K562 (cell line): ENCODE results near the gene HIRIP3. TPM values are rescaled to one million over a fixed set of nuclear protein-coding genes. Genes with fewer than 3 reads are reported as not detected.

Source experiments
- ATAC-seq: fragments of 200-7000 bp; cut with Tn5 transposase; 3 replicates; pipeline ENCODE4 v1.9.1; 2020; ENCODE audit warnings: moderate library complexity
- BruUV-seq: library from RNA; stranded (reverse); fragments of 400-500 nt; replicated peaks from 2 replicates; lab custom pipeline; 2021; lab: Mats Ljungman, UMichigan
- CTCF ChIA-PET: fragments of 300-600 bp; formaldehyde crosslinking; extraction: SDS; loops from one replicate; lab custom pipeline; 2021; ENCODE audit warnings: low intra/inter-chr PET ratio; lab: Yijun Ruan, JAX
- POLR2A ChIA-PET: fragments of 300-600, 350-650 bp; sonication (Branson Sonifier 250); formaldehyde crosslinking; extraction: SDS; loops from one replicate; lab custom pipeline; 2021; ENCODE audit warnings: antibody characterized with exemption, inconsistent platforms; lab: Yijun Ruan, JAX
- DNase-seq, 4 experiments: peaks; one replicate each; pipeline versions ENCODE4 v3.0.0 to v3.0.0-alpha.2; 2011 to 2018; ENCODE audit warnings: low spot score in 3 of 4, mixed read lengths in 3 of 4; ENCODE audit errors: extremely low read depth in 1 of 4
- FAIRE-seq: peaks from 2 replicates; lab custom pipeline; 2011; peaks lifted over from hg19 to GRCh38; lab: Jason Lieb, UNC
- H2AFZ ChIP-seq: 2 replicates; pipeline ENCODE4 v1.6.0; 2011; ENCODE audit warnings: low read depth, low read length, control low read depth, inconsistent platforms
- H3K27ac ChIP-seq: fragments of 200-600 bp; 3 replicates; pipeline ENCODE4 v1.8.0; 2011; ENCODE audit warnings: low read depth, mild to moderate bottlenecking, control low read depth, inconsistent platforms, low read length, moderate library complexity, mixed read lengths; ENCODE audit errors: extremely low read depth
- H3K27me3 ChIP-seq, 2 experiments: fragments of 300-600 bp in 1 of 2; 2 replicates in 1 of 2; 3 replicates in 1 of 2; pipeline versions ENCODE4 v1.6.0 to v1.8.0; 2011; ENCODE audit warnings: inconsistent platforms in 2 of 2, low read length in 2 of 2, mild to moderate bottlenecking in 1 of 2, mixed read lengths in 1 of 2, moderate library complexity in 1 of 2; ENCODE audit not compliant: control insufficient read depth in 2 of 2, insufficient read depth in 2 of 2
- H3K36me3 ChIP-seq: fragments of 300-600 bp; 3 replicates; pipeline ENCODE4 v1.8.0; 2011; ENCODE audit warnings: mild to moderate bottlenecking, low read length, inconsistent platforms; ENCODE audit not compliant: control insufficient read depth, insufficient read depth
- H3K4me1 ChIP-seq, 2 experiments: fragments of 200-600 bp in 1 of 2; replicated peaks in 1 of 2; 2 replicates in 1 of 2; 3 replicates in 1 of 2; pipeline versions ENCODE4 v1.5.1 to v1.8.0; 2011; ENCODE audit warnings: inconsistent platforms in 2 of 2, low read length in 2 of 2, mild to moderate bottlenecking in 1 of 2, mixed read lengths in 1 of 2, moderate library complexity in 1 of 2; ENCODE audit not compliant: control insufficient read depth in 2 of 2, insufficient read depth in 2 of 2
- H3K4me2 ChIP-seq: 2 replicates; pipeline ENCODE4 v1.6.1; 2011; ENCODE audit warnings: low read length, control low read depth, inconsistent platforms, mixed read lengths; ENCODE audit not compliant: insufficient read depth
- H3K4me3 ChIP-seq: fragments of 200-600 bp; sonication (generic), shearing (Covaris generic); 2 replicates; pipeline ENCODE4 v1.5.1; 2016; ENCODE audit warnings: control low read depth, inconsistent platforms
- H3K79me2 ChIP-seq: fragments of 200-600 bp; 3 replicates; pipeline ENCODE4 v1.8.0; 2011; ENCODE audit warnings: low read length, inconsistent platforms; ENCODE audit not compliant: control insufficient read depth, insufficient read depth
- H3K9ac ChIP-seq, 2 experiments: 2 replicates each; pipeline versions ENCODE4 v1.6.0 to v1.6.1; 2011; ENCODE audit warnings: low read depth in 2 of 2, low read length in 2 of 2, control low read depth in 1 of 2, inconsistent platforms in 1 of 2, mild to moderate bottlenecking in 1 of 2, mixed read lengths in 1 of 2; ENCODE audit not compliant: insufficient read depth in 1 of 2
- H3K9me1 ChIP-seq: one replicate; pipeline ENCODE4 v1.6.0; 2011; ENCODE audit warnings: inconsistent platforms, mild to moderate bottlenecking, low read length, moderate library complexity; ENCODE audit not compliant: control insufficient read depth, insufficient read depth
- H3K9me3 ChIP-seq: replicated peaks from 2 replicates; pipeline ENCODE4 v1.5.1; 2011; ENCODE audit warnings: low read depth, low read length, inconsistent platforms; ENCODE audit not compliant: control insufficient read depth, insufficient read depth
- H4K20me1 ChIP-seq: replicated peaks from 2 replicates; pipeline ENCODE4 v1.6.1; 2011; ENCODE audit warnings: low read length, inconsistent platforms, mixed read lengths; ENCODE audit not compliant: control insufficient read depth, insufficient read depth
- CC2D1A ChIP-seq: fragments of 450-650 bp; IDR thresholded peaks from 2 replicates; pipeline ENCODE4 v1.6.1; 2017; ENCODE audit warnings: mild to moderate bottlenecking
- CXXC5 ChIP-seq: fragments of 250-450 bp; sonication (Bioruptor Pico); IDR thresholded peaks from 2 replicates; pipeline ENCODE4 v1.8.0; 2022; ENCODE audit warnings: inconsistent platforms, mild to moderate bottlenecking, moderate library complexity
- GABPB2 ChIP-seq: fragments of 250-450 bp; sonication (Bioruptor Pico); conservative IDR thresholded peaks from 2 replicates; pipeline ENCODE4 v1.5.1; 2021; ENCODE audit warnings: mild to moderate bottlenecking
- MED1 ChIP-seq: sonication (generic); formaldehyde crosslinking; IDR thresholded peaks from 2 replicates; pipeline ENCODE4 v1.8.1; 2023; ENCODE audit warnings: missing genetic modification reagents, borderline replicate concordance
- MYNN ChIP-seq, 2 experiments: sonication (generic); formaldehyde crosslinking in 1 of 2; IDR thresholded peaks; 2 replicates each; pipeline versions ENCODE4 v1.5.0 to v1.6.1; 2016 to 2020; ENCODE audit warnings: antibody characterized with exemption in 1 of 2, missing genetic modification reagents in 1 of 2
- RHOXF2B ChIP-seq: fragments of 250-450 bp; sonication (Bioruptor Pico); conservative IDR thresholded peaks from 2 replicates; pipeline ENCODE4 v1.5.1; 2021
- SRSF9 ChIP-seq: fragments of 200-400 bp; formaldehyde crosslinking; IDR thresholded peaks from 2 replicates; pipeline ENCODE4 v1.6.1; 2017; ENCODE audit warnings: low read depth, low read length, borderline replicate concordance
- YY1 ChIP-seq, 3 experiments: IDR thresholded peaks; 2 replicates each; pipeline ENCODE4 v1.6.1; 2011; ENCODE audit warnings: low read length in 2 of 3, mild to moderate bottlenecking in 2 of 3, moderate library complexity in 2 of 3, borderline replicate concordance in 1 of 3, control low read depth in 1 of 3, low read depth in 1 of 3; ENCODE audit not compliant: insufficient read depth in 3 of 3, insufficient replicate concordance in 2 of 3, control insufficient read depth in 1 of 3, insufficient read length in 1 of 3; ENCODE audit errors: extremely low read depth in 1 of 3
- ZFP30 ChIP-seq: fragments of 250-450 bp; sonication (Bioruptor Pico); IDR thresholded peaks from 2 replicates; pipeline ENCODE4 v1.8.0; 2022; ENCODE audit warnings: moderate library complexity, mild to moderate bottlenecking, inconsistent platforms, borderline replicate concordance
- ZNF644 ChIP-seq: fragments of 200-800 bp; sonication (Bioruptor generic); IDR thresholded peaks from 2 replicates; pipeline ENCODE4 v1.6.1; 2016; ENCODE audit warnings: low read depth, missing genetic modification characterization, missing compliant biosample characterization
- WGBS: fragments of 100-300 bp; shearing (Covaris generic); methylation state at CpG from one replicate; pipeline ENCODE4 v1.1.6; 2016; ENCODE audit warnings: low coverage, mixed read lengths; ENCODE audit not compliant: insufficient coverage; ENCODE audit errors: missing lambda C conversion rate; 5-methylcytosine and 5-hydroxymethylcytosine counted together
- in situ Hi-C: fragments of 300-500 bp; cut with MboI; formaldehyde crosslinking; loops from 4 replicates; pipeline ENCODE4 v1.15.0; 2018; ENCODE audit warnings: inconsistent platforms, mixed read lengths
- intact Hi-C: fragments of 100-400 bp; cut with micrococcal nuclease; formaldehyde crosslinking; loops from 2 replicates; pipeline ENCODE4 v1.14.2; 2022
- polyA plus RNA-seq, 8 experiments: library from polyadenylated mRNA; depleted of rRNA in 4 of 8; stranded (reverse) in 5 of 8; unstranded in 3 of 8; fragments of >200 nt; fragmentation: Nextera tagmentation in 2 of 8; fragmentation: Illumina TruSeq in 1 of 8; extraction: Ambion mirVana in 2 of 8; extraction: Trizol in 1 of 8; gene quantifications; 2 replicates each; pipeline versions ENCODE4 v1.2.1 to v1.2.3, GENCODE V29; 2011 to 2014; ENCODE audit warnings: inconsistent platforms in 1 of 8, missing spikeins in 1 of 8
- total RNA-seq, 7 experiments: library from RNA; depleted of rRNA in 6 of 7; stranded (reverse); fragments of >200 nt in 6 of 7; fragmentation: Illumina TruSeq in 2 of 7; extraction: Trizol in 2 of 7; gene quantifications; 2 replicates each; pipeline versions ENCODE4 v1.2.1 to v1.2.3, GENCODE V29; 2011 to 2021; ENCODE audit warnings: low replicate concordance in 1 of 7
- TF ChIP-seq, protein P1 (sequence below): fragments of 250-450 bp; sonication (Bioruptor Pico); IDR thresholded peaks from 2 replicates; pipeline ENCODE4 v1.5.0; 2020; ENCODE audit warnings: mild to moderate bottlenecking, borderline replicate concordance
- TF ChIP-seq, protein P2 (sequence below): sonication (generic); formaldehyde crosslinking; IDR thresholded peaks from 2 replicates; pipeline ENCODE4 v1.8.0; 2022; ENCODE audit warnings: mild to moderate bottlenecking, missing genetic modification reagents
- TF ChIP-seq, protein P3 (sequence below): fragments of 250-450 bp; sonication (Bioruptor Pico); IDR thresholded peaks from 2 replicates; pipeline ENCODE4 v1.6.1; 2021; ENCODE audit warnings: mild to moderate bottlenecking

Gene HIRIP3
- total and polyA plus RNA-seq, 9 of the 15 experiments (the other 6 are each of a cell fraction or from before 2014, with no cell fraction given): 3.3 to 38.2 (median 18.2) TPM

DNA sequence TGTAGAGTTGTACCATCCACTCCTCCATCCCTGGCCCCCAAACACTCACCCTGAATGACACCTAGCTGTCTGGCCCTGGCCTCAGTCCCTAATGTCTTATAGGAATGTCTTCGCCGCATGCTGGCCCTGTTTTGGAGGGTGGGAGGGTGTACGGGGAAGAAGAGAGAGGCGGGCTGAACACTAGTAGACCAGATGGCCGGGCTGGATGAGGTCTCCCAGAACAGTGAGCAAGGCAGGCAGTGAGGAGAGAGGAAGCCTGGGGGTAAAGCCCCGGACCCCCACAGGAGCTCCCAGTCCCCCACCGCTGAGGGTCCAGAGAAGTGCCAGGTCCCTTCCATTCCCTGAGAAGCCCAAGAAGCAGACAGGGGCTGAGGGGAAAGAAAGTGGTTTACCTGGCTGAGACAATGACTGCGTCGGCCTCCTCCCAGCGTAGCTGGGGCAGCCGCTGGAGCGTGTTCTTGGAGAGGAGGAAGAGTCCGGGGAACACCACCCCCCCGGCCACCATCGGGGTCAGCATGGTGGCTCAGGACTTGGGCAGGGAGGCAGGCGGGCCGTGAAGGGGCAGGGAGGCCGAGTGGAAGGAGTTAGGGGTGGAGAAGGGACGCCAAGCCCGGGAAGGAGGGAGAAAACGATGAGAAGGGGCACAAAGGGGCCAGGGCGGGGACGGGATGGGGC lies 34.7 kb upstream of the HIRIP3 start:
- Histone ChIP-seq H3K79me2 (no peaks in the 10 kb centered on the region), H3K4me1 (peaks cover 0 to 31% of the 10 kb centered on the region in 2 experiments; a peak in 2 of 5 replicates), H3K9me3 (no peaks in the 10 kb centered on the region), H3K36me3 (no peaks in the 10 kb centered on the region), H3K9me1 (peaks cover 4% of the 10 kb centered on the region), H4K20me1 (peaks cover 13% of the 10 kb centered on the region; the same call in 1 of the 2 replicates), H3K4me2 (no peak overlapping the region), H3K4me3 (no peak overlapping the region), H3K9ac (no peak overlapping the region), H3K27me3 (peaks cover 16 to 67% of the 10 kb centered on the region in 2 experiments; a peak in 4 of 5 replicates), H2AFZ (no peak overlapping the region), H3K27ac (no peak overlapping the region)
- POLR2A ChIA-PET: interaction anchor here (0.6 kb wide), 1 partner anchor 47 kb away, joined by 3 read pairs; no protein-coding TSS in a partner anchor
- 21% methylated on average over 6 of the region's 23 CpGs for WGBS
- intact Hi-C loops (no loop called here), in situ Hi-C loops (no loop called here)
- DNase-seq: no peak
- CTCF ChIA-PET: no interaction called here
- no TSS peak for BruUV-seq
- ATAC-seq: no peak
- TF ChIP-seq, protein P1, sequence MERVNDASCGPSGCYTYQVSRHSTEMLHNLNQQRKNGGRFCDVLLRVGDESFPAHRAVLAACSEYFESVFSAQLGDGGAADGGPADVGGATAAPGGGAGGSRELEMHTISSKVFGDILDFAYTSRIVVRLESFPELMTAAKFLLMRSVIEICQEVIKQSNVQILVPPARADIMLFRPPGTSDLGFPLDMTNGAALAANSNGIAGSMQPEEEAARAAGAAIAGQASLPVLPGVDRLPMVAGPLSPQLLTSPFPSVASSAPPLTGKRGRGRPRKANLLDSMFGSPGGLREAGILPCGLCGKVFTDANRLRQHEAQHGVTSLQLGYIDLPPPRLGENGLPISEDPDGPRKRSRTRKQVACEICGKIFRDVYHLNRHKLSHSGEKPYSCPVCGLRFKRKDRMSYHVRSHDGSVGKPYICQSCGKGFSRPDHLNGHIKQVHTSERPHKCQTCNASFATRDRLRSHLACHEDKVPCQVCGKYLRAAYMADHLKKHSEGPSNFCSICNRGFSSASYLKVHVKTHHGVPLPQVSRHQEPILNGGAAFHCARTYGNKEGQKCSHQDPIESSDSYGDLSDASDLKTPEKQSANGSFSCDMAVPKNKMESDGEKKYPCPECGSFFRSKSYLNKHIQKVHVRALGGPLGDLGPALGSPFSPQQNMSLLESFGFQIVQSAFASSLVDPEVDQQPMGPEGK (CRISPR knock-in tag): no peak
- TF ChIP-seq ZNF644 (tag) (no peak), MYNN (IDR thresholded peaks at IDR 0.05) (no peak), MYNN (CRISPR knock-in tag; IDR thresholded peaks at IDR 0.05) (no peak), RHOXF2B (CRISPR knock-in tag) (no peak), YY1 (IDR thresholded peaks at IDR 0.05; ENCODE audit: borderline replicate concordance in 1 of 3, control insufficient read depth in 1 of 3, extremely low read depth in 1 of 3, insufficient read depth in 3 of 3, insufficient read length in 1 of 3, insufficient replicate concordance in 2 of 3, low read depth in 1 of 3, low read length in 2 of 3) (no peak), MED1 (CRISPR knock-in tag) (no peak), CC2D1A (no peak), GABPB2 (no peak), SRSF9 (no peak), CXXC5 (CRISPR knock-in tag) (no peak), ZFP30 (CRISPR knock-in tag) (no peak)
- TF ChIP-seq, protein P2, sequence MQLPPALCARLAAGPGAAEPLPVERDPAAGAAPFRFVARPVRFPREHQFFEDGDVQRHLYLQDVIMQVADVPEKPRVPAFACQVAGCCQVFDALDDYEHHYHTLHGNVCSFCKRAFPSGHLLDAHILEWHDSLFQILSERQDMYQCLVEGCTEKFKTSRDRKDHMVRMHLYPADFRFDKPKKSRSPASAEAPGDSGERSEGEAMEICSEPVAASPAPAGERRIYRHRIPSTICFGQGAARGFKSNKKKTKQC (CRISPR knock-in tag): no peak
- TF ChIP-seq, protein P3, sequence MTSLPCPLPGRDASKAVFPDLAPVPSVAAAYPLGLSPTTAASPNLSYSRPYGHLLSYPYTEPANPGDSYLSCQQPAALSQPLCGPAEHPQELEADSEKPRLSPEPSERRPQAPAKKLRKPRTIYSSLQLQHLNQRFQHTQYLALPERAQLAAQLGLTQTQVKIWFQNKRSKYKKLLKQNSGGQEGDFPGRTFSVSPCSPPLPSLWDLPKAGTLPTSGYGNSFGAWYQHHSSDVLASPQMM (CRISPR knock-in tag): no peak
- no peak for FAIRE-seq
